Amniotic epithelial cell (primary cell): Measurements from ENCODE around the gene CYP3A7.
"Not testable (repeated sequence)": the region's sequence is repeated elsewhere in the genome, so short reads cannot be mapped to it uniquely, and the experiment has no call there.

Source experiments
- DNase-seq: peaks from one replicate; pipeline ENCODE4 v3.0.0-alpha.2; 2010; ENCODE audit warnings: low read depth

The CYP3A7 gene

DNA sequence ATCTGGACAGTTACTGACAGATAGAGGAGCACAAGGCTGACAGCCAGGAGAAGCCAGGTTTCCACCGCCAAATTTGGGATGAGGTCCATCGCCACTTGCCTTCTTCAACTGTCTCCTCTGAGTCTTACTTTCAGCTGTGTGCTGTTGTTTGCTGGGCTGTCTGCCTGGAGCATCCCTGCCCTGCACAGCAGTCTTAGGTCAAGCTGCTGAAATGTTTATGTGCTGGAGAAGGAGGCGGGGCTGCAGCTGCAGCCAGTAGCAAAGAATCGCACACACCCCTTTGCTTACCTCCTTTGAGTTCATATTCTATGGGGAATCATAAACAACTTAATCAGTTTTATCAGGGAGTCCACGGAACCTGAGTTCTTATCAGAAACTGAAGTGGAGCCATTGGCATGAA is 35.0 kb downstream of the CYP3A7 start:
- no peak for DNase-seq

DNA sequence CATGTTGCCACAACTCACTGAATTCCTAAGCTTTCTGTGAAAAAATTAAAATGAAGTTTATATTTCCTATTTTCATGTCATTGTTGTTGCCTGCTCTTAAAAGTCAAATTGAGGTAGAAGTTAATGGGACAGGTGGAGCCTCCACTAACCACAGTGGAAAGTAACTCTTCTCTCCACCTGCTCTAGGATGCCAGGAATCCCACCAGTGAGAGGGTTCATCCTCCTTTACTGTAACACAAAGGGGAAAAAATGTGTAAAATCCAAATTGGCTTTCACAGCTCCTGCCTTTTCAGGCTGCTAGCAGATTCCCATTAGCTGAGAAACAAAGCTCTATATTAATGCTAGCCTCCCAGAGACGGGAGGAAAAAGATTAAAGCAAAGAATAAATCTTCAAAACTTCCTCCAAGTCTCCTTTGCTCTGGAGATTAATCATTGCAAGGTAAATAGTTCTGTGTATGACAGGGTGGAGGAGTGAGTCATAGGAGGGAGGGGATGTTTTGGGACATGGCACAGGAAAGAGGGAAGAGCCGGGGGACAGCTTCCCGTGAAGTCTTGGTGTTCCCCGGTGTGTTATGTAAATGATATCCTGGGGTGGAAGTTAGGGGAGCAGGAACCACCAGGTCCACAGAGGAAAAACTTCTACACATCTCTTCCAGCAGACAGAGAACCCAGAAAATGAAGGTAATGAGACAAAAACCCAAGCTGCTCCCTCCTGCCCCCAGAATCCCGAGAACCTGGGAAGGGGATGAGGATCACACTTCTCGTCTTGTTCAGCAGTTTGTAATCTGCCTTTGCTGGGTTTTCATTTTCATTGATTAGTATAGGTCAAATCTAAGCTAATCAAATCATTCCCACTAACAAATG is 35.9 kb downstream of the CYP3A7 start:
- not testable (repeated sequence) for DNase-seq

DNA sequence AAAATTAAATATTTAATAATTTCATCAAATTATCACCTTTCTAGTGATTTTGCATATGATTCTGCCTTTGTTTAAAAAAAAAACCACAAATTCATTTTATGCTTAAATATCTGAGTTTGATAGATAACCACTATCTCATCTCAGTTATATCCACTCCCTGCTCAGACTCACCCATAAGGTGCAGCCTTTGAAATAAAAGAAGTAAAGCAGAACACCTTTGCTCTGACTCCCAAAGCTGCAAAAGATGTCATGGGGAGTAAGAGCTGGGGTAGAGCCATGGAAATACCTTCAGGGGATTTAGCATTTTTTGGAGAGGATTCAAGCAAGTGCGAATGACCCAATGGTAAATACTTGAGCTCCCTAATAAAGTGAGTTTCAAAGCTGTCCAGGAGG is 40.1 kb downstream of the CYP3A7 start:
- no peak for DNase-seq

DNA sequence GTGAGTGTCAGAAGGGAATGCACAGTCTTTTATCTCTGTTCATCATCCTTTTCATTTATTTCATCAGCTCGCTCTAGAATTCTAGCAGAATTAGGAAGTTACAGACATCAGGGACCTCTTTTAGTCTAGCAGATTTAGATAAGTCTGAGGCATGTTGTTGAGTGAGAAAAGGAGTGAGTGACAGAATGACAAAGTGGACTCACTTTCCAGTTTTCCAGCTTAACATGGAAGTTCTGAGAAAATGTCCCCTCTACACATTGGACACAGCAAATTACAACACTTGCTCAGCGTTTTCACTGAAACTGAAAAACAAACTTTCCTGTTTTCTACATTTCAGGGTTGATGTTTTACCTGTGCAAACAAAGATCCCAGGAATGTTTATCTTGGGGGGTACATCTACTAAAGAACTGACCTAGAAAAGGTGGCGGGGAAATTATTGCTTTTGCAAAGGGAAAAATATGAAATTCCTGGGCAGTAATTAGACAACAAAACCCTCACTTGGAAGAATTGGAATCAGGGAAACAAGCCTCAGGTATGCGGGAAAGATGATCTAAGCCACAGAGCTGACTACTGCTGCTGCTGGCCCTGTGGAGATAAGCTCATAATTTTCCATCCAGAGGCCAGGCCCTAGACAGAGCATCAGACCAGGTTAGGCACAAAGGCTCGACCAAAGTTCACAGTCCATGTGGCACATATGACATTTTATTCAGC is 40.6 kb downstream of the CYP3A7 start:
- no peak for DNase-seq

DNA sequence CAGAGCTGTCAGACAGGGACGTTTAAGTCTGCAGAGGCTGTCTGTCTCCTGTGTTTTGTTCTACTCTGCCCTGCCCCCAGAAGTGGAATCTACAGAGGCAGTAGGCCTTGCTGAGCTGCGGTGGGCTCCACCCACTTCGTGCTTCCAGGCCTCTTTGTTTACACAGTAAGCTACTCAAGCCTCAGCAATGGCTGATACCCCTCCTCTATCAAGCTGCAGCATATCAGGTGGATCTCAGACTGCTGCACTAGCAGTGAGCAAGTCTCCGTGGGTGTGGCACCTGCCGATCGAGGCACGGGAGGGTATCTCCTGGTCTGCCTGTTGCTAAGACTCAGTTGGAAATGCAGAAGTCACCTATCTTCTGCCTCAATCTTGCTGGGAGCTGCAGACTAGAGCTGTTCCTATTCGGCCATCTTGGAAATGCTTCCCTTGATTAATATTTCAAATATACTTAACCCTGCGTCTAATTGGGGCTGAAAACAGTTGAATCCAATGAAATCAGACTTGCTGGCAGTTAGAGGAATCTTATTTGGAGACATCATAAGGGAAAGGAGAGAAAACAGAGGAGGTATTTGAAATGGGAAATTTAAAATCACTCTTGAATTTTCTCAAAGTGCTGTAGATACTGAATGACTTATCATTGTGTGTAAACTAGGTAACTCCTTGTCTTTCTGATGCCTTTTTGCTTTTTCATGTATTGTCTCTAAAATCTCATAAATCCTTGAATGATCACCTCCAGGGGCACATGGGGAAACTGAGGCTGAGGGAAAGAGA is 41.4 kb downstream of the CYP3A7 start:
- DNase-seq: peak; percentile 7

DNA sequence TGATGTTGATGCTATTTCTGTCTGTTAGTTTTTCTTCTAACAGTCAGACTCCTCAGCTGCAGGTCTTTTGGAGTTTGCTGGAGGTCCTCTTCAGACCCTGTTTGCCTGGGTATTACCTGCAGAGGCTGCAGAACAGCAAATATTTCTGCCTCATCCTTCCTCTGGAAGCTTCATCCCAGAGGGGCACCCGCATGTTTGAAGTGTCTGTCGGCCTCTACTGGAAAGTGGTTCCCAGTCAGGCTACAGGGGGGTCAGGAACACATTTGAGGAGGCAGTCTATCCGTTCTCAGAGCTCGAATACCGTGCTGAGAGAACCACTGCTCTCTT is 41.9 kb downstream of the CYP3A7 start:
- no peak for DNase-seq

DNA sequence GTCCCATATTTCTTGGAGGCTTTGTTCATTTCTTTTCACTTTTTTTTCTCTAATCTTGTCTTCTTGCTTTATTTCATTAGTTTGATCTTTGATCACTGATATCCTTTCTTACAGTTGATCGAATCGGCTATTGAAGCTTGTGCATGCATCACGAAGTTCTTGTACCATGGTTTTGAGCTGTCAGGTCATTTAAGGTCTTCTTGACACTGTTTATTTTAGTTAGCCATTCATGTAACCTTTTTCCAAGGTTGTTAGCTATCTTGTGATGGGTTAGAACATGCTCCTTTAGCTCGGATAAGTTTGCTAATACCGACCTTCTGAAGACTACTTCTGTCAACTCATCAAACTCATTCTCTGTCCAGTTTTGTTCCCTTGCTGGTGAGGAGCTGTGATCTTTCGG is 42.4 kb downstream of the CYP3A7 start:
- not testable (repeated sequence) for DNase-seq

DNA sequence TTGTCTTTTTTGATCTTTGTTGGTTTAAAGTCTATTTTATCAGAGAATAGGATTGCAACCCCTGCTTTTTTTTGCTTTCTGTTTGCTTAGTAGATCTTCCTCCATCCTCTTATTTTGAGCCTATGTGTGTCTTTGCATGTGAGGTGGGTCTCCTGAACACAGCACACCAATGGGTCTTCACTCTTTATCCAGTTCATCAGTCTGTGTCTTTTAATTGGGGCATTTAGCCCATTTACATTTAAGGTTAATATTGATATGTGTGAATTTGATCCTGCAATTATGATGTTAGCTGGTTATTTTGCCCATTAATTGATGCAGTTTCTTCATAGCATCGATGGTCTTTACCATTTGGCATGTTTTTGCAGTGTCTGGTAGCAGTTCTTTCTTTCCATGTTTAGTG is 43.3 kb downstream of the CYP3A7 start:
- not testable (repeated sequence) for DNase-seq

DNA sequence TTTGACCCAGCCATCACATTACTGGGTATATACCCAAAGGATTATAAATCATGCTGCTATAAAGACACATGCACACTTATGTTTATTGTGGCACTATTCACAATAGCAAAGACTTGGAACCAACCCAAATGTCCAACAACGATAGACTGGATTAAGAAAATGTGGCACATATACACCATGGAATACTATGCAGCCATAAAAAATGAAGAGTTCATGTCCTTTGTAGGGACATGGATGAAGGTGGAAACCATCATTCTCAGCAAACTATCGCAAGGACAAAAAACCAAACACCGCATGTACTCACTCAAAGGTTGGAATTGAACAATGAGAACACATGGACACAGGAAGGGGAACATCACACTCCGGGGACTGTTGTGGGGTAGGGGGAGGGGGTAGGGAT is 44.1 kb downstream of the CYP3A7 start:
- DNase-seq: not testable (repeated sequence)

DNA sequence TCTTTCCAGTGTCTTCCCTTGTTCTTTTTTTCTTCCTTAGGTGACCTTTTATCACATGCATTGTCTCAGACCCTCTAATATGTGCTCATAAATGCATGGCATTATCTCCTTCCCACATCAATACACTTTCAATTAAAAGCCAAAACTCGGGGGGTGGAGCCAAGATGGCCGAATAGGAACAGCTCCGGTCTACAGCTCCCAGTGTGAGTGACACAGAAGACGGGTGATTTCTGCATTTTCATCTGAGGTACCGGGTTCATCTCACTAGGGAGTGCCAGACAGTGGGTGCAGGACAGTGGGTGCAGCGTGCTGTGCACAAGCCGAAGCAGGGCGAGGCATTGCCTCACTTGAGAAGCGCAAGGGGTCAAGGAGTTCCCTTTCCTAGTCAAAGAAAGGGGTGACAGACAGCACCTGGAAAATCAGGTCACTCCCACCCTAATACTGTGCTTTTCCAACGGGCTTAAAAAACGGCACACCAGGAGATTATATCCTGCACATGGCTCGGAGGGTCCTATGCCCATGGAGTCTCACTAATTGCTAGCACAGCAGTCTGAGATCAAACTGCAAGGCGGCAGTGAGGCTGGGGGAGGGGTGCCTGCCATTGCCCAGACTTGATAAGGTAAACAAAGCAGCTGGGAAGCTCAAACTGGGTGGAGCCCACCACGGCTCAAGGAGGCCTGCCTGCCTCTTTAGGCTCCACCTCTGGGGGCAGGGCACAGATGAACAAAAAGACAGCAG is 49.0 kb downstream of the CYP3A7 start:
- not testable (repeated sequence) for DNase-seq

DNA sequence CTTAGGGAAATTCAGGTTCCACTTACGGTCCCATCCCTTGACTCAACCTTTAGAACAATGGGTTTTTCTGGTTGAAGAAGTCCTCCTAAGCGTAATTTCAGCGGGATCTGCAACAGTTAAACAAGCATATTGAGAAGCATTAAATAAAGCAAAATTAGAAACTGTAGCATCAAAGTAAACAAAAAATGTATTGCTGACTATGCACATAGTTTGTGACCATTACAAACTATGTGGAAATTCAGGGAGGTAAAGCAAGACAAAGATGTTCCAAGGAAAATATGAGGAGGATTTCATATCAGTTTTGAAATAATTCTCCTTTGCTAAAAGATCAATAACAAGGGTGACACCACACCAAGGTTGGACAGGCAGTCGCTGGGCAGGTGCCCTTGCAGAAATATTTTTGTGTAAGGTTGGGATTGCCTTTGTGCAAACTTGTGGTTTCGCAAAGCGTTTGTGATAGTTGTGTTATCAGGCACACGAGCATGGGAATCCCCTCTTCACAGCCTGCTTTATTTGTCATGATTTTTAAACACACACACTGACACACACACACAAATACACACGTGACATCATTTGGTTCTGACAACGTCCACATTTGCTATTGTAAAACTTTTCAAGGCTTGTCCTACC is 49.8 kb downstream of the CYP3A7 start:
- DNase-seq: no peak

DNA sequence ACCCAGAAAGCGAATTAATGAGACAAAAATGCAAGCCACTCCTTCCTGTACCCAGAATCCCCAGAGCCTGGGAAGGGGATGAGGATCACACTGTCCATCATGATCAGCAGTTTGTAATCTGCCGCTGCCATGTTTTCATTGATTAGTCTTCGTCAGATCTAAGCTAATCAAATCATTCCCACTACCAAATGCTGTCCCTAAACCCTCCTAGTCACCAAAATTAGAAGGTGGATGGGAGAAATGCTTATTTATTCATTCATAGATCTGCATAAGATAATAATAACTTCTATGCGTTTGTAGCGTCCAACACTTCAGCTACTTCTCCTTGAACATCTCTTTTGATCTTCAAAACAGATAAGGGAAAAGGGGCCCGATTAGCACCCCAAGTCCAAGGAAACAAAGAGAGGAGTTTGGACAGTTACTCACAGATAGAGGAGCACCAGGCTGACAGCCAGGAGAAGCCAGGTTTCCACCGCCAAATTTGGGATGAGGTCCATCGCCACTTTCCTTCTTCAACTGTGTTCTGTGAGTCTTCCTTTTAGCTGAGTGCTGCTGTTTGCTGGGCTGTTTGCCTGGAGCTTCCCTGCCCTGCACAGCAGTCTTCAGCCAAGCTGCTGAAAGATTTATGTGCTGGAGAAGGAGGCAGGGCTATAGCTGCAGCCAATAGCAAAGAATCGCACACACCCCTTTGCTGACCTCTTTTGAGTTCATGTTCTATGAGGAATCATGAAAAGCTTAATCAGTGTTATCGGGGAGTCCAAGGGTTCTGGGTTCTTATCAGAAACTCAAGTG is 55.4 kb downstream of the CYP3A7 start, which contains the start of gene CYP3A5:
Gene CYP3A5 (minus strand): TSS at position 597 of the 792 bp plus-strand sequence. CDS start 100 bp downstream, at position 497.
- DNase-seq: peak; percentile 48

DNA sequence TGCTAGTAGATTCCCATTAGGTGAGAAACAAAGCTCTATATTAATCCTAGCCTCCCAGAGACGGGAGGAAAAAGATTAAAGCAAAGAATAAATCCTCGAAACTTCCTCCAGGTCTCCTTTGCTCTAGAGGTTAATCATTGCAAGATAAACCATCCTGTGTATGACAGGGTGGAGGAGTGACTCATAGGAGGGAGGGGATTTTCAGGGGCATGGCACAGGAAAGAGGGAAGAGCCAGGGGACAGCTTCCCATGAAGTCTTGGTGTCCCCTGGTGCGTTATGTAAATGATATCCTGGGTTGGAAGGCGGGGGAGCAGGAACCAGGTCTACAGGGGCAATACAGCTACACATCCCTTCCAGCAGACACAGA is 56.0 kb downstream of the CYP3A7 start:
- peak; percentile 51 for DNase-seq

DNA sequence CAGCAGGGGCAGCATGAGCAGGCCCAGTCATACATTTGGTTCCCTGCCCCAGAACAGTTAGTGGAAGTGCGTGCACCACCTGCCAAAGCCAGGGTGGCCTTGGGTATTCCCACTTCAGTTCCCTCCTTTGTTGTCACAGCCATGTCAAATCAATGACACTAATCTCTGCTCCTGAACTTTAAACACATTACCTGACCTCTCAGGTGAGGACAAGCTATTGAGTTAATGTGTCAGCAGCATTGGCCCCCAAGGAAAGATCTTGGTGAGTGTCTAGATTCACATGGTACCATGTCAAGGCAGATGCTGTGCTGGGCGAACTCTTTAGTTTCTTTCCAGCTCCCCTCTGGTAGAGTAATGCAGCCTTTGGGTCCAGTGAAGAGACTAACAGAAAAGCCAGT is 57.3 kb downstream of the CYP3A7 start:
- no peak for DNase-seq

DNA sequence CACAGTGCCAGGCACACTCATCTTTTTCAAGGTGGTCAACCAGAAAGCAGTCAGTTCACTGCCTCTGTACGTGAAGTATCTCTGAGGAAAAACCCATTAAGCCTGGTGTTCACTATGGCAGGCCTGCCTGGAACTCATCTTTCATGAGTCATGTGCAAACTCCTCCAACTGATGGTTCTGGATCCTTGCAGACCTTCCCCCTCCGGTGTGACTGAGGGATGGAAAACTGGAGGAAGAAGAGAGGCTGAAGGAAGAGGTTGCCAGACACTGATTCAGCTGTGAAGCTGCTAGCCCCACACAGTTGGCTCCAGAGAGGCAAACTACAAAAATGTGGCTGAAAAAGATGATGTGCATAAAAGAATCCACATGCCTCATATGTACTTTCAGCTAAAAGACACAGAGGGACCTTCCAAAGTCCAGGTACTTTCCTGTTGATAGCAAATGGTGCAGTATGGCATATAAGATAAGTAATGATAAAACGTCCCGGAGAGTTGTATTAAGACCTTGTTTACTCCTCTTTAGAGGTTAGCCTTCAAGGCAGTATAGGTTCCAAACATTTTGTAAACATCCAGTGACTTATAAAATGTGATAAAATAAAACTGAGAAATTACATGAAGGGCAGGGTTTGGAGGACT is 57.9 kb downstream of the CYP3A7 start:
- DNase-seq: peak; percentile 10

DNA sequence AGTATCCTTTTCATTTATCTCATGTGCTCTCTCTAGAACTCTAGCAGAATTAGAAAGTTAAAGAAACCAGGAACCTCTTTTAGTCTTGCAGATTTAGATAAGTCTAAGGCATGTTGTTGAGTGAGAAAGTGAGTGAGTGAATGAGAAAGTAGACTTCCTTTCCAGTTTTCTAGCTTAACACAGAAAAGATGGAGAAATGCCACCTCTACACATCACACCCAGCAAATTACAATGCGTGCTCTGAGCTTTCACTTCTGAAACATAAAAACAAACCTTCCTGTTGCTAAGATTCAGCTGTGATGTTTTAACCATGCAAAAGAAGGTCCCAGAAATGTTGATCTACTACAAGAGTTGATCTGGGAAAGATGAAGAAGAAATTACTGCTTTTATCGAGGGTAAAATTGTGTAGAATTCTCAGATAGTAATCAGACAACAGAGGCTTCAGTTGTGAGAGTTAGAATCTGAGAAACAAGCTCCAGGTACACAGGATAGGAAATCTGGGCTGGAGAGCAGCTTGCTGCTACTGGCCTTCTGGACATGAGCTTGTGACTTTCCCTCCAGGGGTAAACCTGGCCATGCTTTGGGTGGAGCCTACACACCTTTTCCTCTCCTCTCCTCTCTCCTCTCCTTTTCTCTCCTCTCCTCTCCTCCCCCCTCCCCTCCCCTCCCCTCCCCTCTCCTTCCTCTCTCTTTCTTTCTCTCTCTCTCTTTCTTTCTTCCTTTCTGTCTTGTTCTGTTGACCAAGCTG is 59.8 kb downstream of the CYP3A7 start:
- DNase-seq: no peak

DNA sequence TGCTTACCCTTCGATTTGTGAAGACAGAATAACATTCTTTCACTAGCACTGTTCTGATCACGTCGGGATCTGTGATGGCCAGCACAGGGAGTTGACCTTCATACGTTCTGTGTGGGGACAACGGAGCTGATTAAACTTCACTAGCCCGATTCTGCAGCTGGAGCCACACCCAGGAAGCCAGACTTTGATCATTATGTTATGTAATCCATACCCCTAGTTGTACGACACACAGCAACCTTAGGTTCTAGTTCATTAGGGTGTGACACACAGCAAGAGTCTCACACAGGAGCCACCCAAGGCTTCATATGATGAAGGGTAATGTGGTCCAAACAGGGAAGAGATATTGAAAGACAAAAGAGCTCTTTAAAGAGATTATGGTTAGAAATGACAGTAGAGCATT is 62.4 kb downstream of the CYP3A7 start:
- DNase-seq: no peak

DNA sequence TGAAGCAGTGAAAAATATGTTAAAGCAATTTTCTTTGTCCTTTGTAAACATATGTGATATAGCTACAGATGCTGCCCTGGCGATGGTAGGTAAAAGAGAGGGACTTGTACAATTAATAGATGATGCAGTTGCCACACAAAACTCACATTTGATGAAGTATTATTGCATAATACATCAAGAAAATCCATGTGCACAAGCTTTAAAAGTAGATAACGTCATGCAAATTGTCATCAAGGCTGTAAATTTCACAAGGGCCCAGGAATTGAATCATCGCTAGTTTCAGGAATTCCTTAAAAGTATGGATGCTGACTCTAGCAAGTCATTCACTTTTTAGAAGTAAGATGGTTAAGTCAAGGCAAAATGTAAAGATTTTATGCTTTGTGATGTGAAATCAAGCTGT is 65.2 kb downstream of the CYP3A7 start:
- DNase-seq: peak; percentile 50

DNA sequence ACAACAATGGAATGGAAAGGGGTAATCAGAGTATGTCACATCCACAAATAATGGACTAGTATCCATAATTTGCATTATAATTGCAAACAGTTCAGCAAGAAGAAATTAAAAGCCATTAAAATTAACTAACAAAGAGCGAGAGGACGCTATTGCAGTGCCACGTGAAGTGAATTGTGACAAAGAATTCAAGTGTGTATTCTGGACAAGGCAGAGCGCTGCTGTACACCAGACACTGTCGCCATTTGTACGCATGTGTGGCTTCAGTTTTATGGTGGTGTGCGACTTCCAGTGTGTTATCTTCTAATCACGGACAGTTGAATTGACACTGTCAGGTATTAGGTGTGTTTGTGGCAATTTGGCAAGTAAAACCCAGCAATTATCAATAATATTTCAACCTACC is 66.5 kb downstream of the CYP3A7 start:
- no peak for DNase-seq

DNA sequence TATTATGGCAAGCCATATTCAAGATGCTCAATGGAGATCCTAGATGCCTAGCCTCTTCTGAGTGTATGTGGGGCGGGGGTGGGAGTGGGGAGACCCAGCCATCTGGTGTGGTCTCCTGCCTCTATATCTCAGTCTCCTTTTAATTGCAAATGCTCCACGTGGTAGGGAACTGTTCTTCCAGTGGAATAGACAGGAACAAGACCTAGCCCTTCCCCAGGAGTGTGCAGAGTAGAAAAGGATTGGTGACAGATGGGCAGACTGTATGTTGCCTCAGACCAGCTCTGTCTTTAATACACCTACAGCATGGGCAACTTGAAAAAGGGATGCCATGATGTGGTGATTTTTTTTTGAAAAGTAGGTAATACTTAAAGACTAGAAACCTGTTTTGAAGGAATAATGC is 67.8 kb downstream of the CYP3A7 start:
- DNase-seq: no peak
